Karpas-422 (cell line): ENCODE measurements around the gene RIC8B. TPM values are rescaled to one million over a fixed set of nuclear protein-coding genes. Genes with fewer than 3 reads are reported as not detected.

Experiments
- DNase-seq: peaks from one replicate; pipeline ENCODE4 v3.0.0-alpha.2; 2015
- H2AFZ ChIP-seq: fragments of 200-600 bp; sonication (generic); 2 replicates; pipeline ENCODE4 v1.6.1; 2014; ENCODE audit warnings: antibody characterized with exemption, low read length, mixed read lengths
- H3K27ac ChIP-seq: fragments of 200-600 bp; sonication (generic); 2 replicates; pipeline ENCODE4 v1.5.1; 2014; ENCODE audit warnings: mild to moderate bottlenecking, low read length, moderate library complexity
- H3K27me3 ChIP-seq: fragments of 200-600 bp; sonication (generic); 2 replicates; pipeline ENCODE4 v1.6.1; 2014; ENCODE audit warnings: low read length, mixed read lengths
- H3K36me3 ChIP-seq: fragments of 200-600 bp; sonication (generic); 2 replicates; pipeline ENCODE4 v1.6.1; 2014; ENCODE audit warnings: low read length, mixed read lengths; ENCODE audit not compliant: insufficient read depth
- H3K4me1 ChIP-seq: fragments of 200-600 bp; sonication (generic); 2 replicates; pipeline ENCODE4 v1.6.1; 2014; ENCODE audit warnings: mild to moderate bottlenecking, low read length, mixed read lengths
- H3K4me2 ChIP-seq: fragments of 200-600 bp; sonication (generic); 2 replicates; pipeline ENCODE4 v1.6.1; 2014; ENCODE audit warnings: low read length, low read depth, mild to moderate bottlenecking; ENCODE audit not compliant: poor library complexity, severe bottlenecking
- H3K4me3 ChIP-seq: fragments of 200-600 bp; sonication (generic); 2 replicates; pipeline ENCODE4 v1.5.1; 2014; ENCODE audit warnings: mild to moderate bottlenecking, antibody characterized with exemption, low read length, mixed read lengths
- H3K79me2 ChIP-seq: fragments of 200-600 bp; sonication (generic); 2 replicates; pipeline ENCODE4 v1.6.1; 2014; ENCODE audit warnings: mild to moderate bottlenecking, low read length, mixed read lengths
- H3K9ac ChIP-seq: fragments of 200-600 bp; sonication (generic); 2 replicates; pipeline ENCODE4 v1.6.0; 2014; ENCODE audit warnings: low read length
- H3K9me2 ChIP-seq: fragments of 200-600 bp; sonication (generic), shearing (Covaris generic); replicated peaks from 2 replicates; pipeline ENCODE4 v1.6.0; 2014; ENCODE audit warnings: mild to moderate bottlenecking, low read length, moderate library complexity; ENCODE audit not compliant: insufficient read depth
- H3K9me3 ChIP-seq: fragments of 300-700, 200-600 bp; sonication (generic); 2 replicates; pipeline ENCODE4 v1.6.1; 2014; ENCODE audit warnings: low read length, mixed read lengths
- H4K20me1 ChIP-seq: fragments of 200-600 bp; sonication (generic); 2 replicates; pipeline ENCODE4 v1.6.1; 2014; ENCODE audit warnings: mild to moderate bottlenecking, antibody characterized with exemption, low read length, low read depth; ENCODE audit not compliant: insufficient read depth
- total RNA-seq: library from RNA; depleted of rRNA; stranded (reverse); fragments of >200 nt; shearing (Covaris generic); gene quantifications from 2 replicates; pipeline ENCODE4 v1.2.3, GENCODE V29; 2014; ENCODE audit warnings: low replicate concordance

RIC8B gene
- total RNA-seq, 1 experiment from 2014 or later = not detected

- no peak overlapping the region for H3K9ac ChIP-seq
- H3K27me3 ChIP-seq = no peaks in the 10 kb centered on the region
- no peaks in the 10 kb centered on the region for H3K79me2 ChIP-seq
- no peaks in the 10 kb centered on the region for H3K4me1 ChIP-seq
- H3K9me3 ChIP-seq = no peaks in the 10 kb centered on the region
- H3K4me2 ChIP-seq = no peak overlapping the region
- H3K4me3 ChIP-seq = no peak overlapping the region
- no peaks in the 10 kb centered on the region for H4K20me1 ChIP-seq
- no peak for DNase-seq
- H3K27ac ChIP-seq = no peak overlapping the region
- no peak overlapping the region for H2AFZ ChIP-seq
- no peaks in the 10 kb centered on the region for H3K36me3 ChIP-seq
- no peaks in the 10 kb centered on the region for H3K9me2 ChIP-seq
Observed at GRCh38 chr12:106873983-106874382, 99.5 kb downstream of the RIC8B start.

GRCh38 chr12:106878804-106879203 is 104.3 kb downstream of the RIC8B start:
- Histone ChIP-seq H3K4me1 (no peaks in the 10 kb centered on the region), H3K9me2 (no peaks in the 10 kb centered on the region), H3K27me3 (no peaks in the 10 kb centered on the region), H2AFZ (no peak overlapping the region), H3K9me3 (no peaks in the 10 kb centered on the region), H3K9ac (no peak overlapping the region), H4K20me1 (no peaks in the 10 kb centered on the region), H3K36me3 (no peaks in the 10 kb centered on the region), H3K27ac (no peak overlapping the region), H3K79me2 (no peaks in the 10 kb centered on the region), H3K4me2 (no peak overlapping the region), H3K4me3 (no peak overlapping the region)
- DNase-seq = no peak

GRCh38 chr12:106879612-106880011 is 105.1 kb downstream of the RIC8B start:
- H4K20me1 ChIP-seq = no peaks in the 10 kb centered on the region
- no peaks in the 10 kb centered on the region for H3K79me2 ChIP-seq
- DNase-seq = no peak
- no peak overlapping the region for H3K27ac ChIP-seq
- no peaks in the 10 kb centered on the region for H3K9me2 ChIP-seq
- H3K4me1 ChIP-seq = no peaks in the 10 kb centered on the region
- H3K27me3 ChIP-seq = no peaks in the 10 kb centered on the region
- no peak overlapping the region for H3K4me2 ChIP-seq
- no peaks in the 10 kb centered on the region for H3K36me3 ChIP-seq
- no peak overlapping the region for H2AFZ ChIP-seq
- H3K9ac ChIP-seq = no peak overlapping the region
- no peak overlapping the region for H3K4me3 ChIP-seq
- no peaks in the 10 kb centered on the region for H3K9me3 ChIP-seq

GRCh38 chr12:106883426-106883825 is 108.9 kb downstream of the RIC8B start:
- no peaks in the 10 kb centered on the region for H4K20me1 ChIP-seq
- H3K9me2 ChIP-seq = no peaks in the 10 kb centered on the region
- H3K36me3 ChIP-seq = no peaks in the 10 kb centered on the region
- H3K9me3 ChIP-seq = no peaks in the 10 kb centered on the region
- no peak for DNase-seq
- no peaks in the 10 kb centered on the region for H3K79me2 ChIP-seq
- no peak overlapping the region for H2AFZ ChIP-seq
- no peak overlapping the region for H3K27ac ChIP-seq
- H3K4me1 ChIP-seq = no peaks in the 10 kb centered on the region
- no peaks in the 10 kb centered on the region for H3K27me3 ChIP-seq
- no peak overlapping the region for H3K4me3 ChIP-seq
- no peak overlapping the region for H3K4me2 ChIP-seq
- H3K9ac ChIP-seq = no peak overlapping the region

GRCh38 chr12:106885026-106885425 is 110.5 kb downstream of the RIC8B start:
- DNase-seq = no peak
- Histone ChIP-seq H3K4me2 (no peak overlapping the region), H3K4me1 (no peaks in the 10 kb centered on the region), H3K79me2 (no peaks in the 10 kb centered on the region), H3K9ac (no peak overlapping the region), H3K27me3 (no peaks in the 10 kb centered on the region), H4K20me1 (no peaks in the 10 kb centered on the region), H3K27ac (no peak overlapping the region), H3K9me3 (no peaks in the 10 kb centered on the region), H3K4me3 (no peak overlapping the region), H2AFZ (no peak overlapping the region), H3K36me3 (no peaks in the 10 kb centered on the region), H3K9me2 (no peaks in the 10 kb centered on the region)

GRCh38 chr12:106885541-106886249 is 111.2 kb downstream of the RIC8B start:
- no peaks in the 10 kb centered on the region for H3K9me3 ChIP-seq
- H4K20me1 ChIP-seq = no peaks in the 10 kb centered on the region
- no peak overlapping the region for H3K4me3 ChIP-seq
- no peak overlapping the region for H3K4me2 ChIP-seq
- no peak for DNase-seq
- H3K9ac ChIP-seq = no peak overlapping the region
- no peaks in the 10 kb centered on the region for H3K27me3 ChIP-seq
- H3K27ac ChIP-seq = no peak overlapping the region
- H2AFZ ChIP-seq = no peak overlapping the region
- no peaks in the 10 kb centered on the region for H3K9me2 ChIP-seq
- H3K4me1 ChIP-seq = no peaks in the 10 kb centered on the region
- H3K36me3 ChIP-seq = no peaks in the 10 kb centered on the region
- H3K79me2 ChIP-seq = no peaks in the 10 kb centered on the region

- H2AFZ ChIP-seq = no peak overlapping the region
- no peak overlapping the region for H3K9ac ChIP-seq
- H3K79me2 ChIP-seq = no peaks in the 10 kb centered on the region
- H3K9me2 ChIP-seq = no peaks in the 10 kb centered on the region
- H3K27me3 ChIP-seq = no peaks in the 10 kb centered on the region
- no peak overlapping the region for H3K27ac ChIP-seq
- no peak overlapping the region for H3K4me3 ChIP-seq
- DNase-seq = no peak
- H3K36me3 ChIP-seq = no peaks in the 10 kb centered on the region
- no peak overlapping the region for H3K4me2 ChIP-seq
- no peaks in the 10 kb centered on the region for H3K4me1 ChIP-seq
- no peaks in the 10 kb centered on the region for H3K9me3 ChIP-seq
- no peaks in the 10 kb centered on the region for H4K20me1 ChIP-seq
Observed at GRCh38 chr12:106886932-106887331, 112.5 kb downstream of the RIC8B start.

- no peak overlapping the region for H3K27ac ChIP-seq
- no peaks in the 10 kb centered on the region for H3K4me1 ChIP-seq
- no peak overlapping the region for H3K4me2 ChIP-seq
- no peaks in the 10 kb centered on the region for H3K27me3 ChIP-seq
- H3K36me3 ChIP-seq = no peaks in the 10 kb centered on the region
- no peak for DNase-seq
- H3K4me3 ChIP-seq = no peak overlapping the region
- no peak overlapping the region for H2AFZ ChIP-seq
- no peak overlapping the region for H3K9ac ChIP-seq
- H3K9me2 ChIP-seq = no peaks in the 10 kb centered on the region
- no peaks in the 10 kb centered on the region for H3K79me2 ChIP-seq
- no peaks in the 10 kb centered on the region for H3K9me3 ChIP-seq
- H4K20me1 ChIP-seq = no peaks in the 10 kb centered on the region
Observed at GRCh38 chr12:106888348-106888970, 114.0 kb downstream of the RIC8B start.
